Neural cell (in vitro differentiated cells): ENCODE results near the gene FAR2.

Experiments
- EP300 ChIP-seq: fragments of 450-650 bp; conservative IDR thresholded peaks from 2 replicates; pipeline ENCODE4 v1.6.1; 2014; ENCODE audit warnings: antibody characterized with exemption, mild to moderate bottlenecking, moderate library complexity; ENCODE audit not compliant: poor library complexity, severe bottlenecking
- POLR2AphosphoS5 ChIP-seq: IDR thresholded peaks from 2 replicates; pipeline ENCODE4 v1.6.1; 2012
- RAD21 ChIP-seq: fragments of 450-650 bp; conservative IDR thresholded peaks from 2 replicates; pipeline ENCODE4 v1.6.1; 2014; ENCODE audit warnings: antibody characterized with exemption, mild to moderate bottlenecking, moderate library complexity
- TAF1 ChIP-seq: IDR thresholded peaks from 2 replicates; pipeline ENCODE4 v1.6.1; 2012; ENCODE audit warnings: low read depth
- TF ChIP-seq, protein P1 (sequence below): fragments of 450-650 bp; IDR thresholded peaks from 2 replicates; pipeline ENCODE4 v1.5.1; 2014; ENCODE audit warnings: antibody characterized with exemption, mild to moderate bottlenecking, moderate library complexity; ENCODE audit not compliant: poor library complexity, severe bottlenecking

DNA sequence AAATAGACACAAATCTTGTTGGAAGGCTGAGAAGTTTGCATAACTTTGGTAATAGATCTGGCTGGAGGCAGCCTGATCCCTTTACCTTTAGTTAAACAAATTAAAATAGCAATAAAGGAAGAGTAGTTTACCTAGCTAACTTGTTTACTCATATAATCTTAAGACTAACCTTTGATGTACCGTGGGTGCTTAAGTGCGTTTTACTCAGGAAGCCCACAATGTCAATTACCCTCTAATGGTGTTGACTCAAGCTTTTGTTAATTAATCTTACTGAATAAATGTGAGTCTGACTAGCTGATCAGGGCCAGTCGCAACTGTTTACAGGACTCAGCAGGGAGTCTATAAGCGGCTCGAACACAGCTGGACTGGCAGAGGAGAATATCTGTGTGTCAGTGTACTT is 51.5 kb downstream of the FAR2 start:
- TF ChIP-seq, protein P1, sequence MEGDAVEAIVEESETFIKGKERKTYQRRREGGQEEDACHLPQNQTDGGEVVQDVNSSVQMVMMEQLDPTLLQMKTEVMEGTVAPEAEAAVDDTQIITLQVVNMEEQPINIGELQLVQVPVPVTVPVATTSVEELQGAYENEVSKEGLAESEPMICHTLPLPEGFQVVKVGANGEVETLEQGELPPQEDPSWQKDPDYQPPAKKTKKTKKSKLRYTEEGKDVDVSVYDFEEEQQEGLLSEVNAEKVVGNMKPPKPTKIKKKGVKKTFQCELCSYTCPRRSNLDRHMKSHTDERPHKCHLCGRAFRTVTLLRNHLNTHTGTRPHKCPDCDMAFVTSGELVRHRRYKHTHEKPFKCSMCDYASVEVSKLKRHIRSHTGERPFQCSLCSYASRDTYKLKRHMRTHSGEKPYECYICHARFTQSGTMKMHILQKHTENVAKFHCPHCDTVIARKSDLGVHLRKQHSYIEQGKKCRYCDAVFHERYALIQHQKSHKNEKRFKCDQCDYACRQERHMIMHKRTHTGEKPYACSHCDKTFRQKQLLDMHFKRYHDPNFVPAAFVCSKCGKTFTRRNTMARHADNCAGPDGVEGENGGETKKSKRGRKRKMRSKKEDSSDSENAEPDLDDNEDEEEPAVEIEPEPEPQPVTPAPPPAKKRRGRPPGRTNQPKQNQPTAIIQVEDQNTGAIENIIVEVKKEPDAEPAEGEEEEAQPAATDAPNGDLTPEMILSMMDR = no peak
- TF ChIP-seq EP300 (no peak), TAF1 (no peak), POLR2AphosphoS5 (no peak), RAD21 (no peak)
